IMR-90 (cell line): ENCODE data around the gene OR2H2. TPM values are rescaled to one million over a fixed set of nuclear protein-coding genes. Genes with fewer than 3 reads are reported as not detected.

Source experiments
- ATAC-seq: fragments of 200-7000 bp; cut with Tn5 transposase; 2 replicates; pipeline ENCODE4 v1.9.1; 2020; ENCODE audit warnings: low read depth, mild to moderate bottlenecking, moderate library complexity
- BruUV-seq: library from RNA; stranded (reverse); fragments of 400-500 nt; replicated peaks from 2 replicates; lab custom pipeline; 2021; lab: Mats Ljungman, UMichigan
- CTCF ChIA-PET: fragments of 300-600 bp; formaldehyde crosslinking; extraction: SDS; loops from one replicate; lab custom pipeline; 2021; ENCODE audit warnings: antibody characterized with exemption; lab: Yijun Ruan, JAX
- POLR2A ChIA-PET: fragments of 300-600 bp; sonication (Branson Sonifier 250); formaldehyde crosslinking; loops from one replicate; lab custom pipeline; 2022; ENCODE audit warnings: antibody characterized with exemption; ENCODE audit not compliant: unreplicated experiment; lab: Charles Lee
- DNase-seq: peaks from one replicate; pipeline ENCODE4 v3.0.0; 2013
- H2AFZ ChIP-seq: replicated peaks from 2 replicates; pipeline ENCODE3; 2013; ENCODE audit warnings: low read length, mild to moderate bottlenecking; ENCODE audit not compliant: poor library complexity
- H2AK5ac ChIP-seq: 2 replicates; pipeline ENCODE4 v1.6.1; 2013; ENCODE audit warnings: low read depth, low read length, inconsistent platforms
- H2AK9ac ChIP-seq: replicated peaks from 2 replicates; pipeline ENCODE3; 2013; ENCODE audit warnings: mild to moderate bottlenecking, low read depth, low read length, moderate library complexity; ENCODE audit not compliant: poor library complexity
- H2BK120ac ChIP-seq: 2 replicates; pipeline ENCODE4 v1.6.1; 2013; ENCODE audit warnings: low read depth, low read length, inconsistent platforms
- H2BK15ac ChIP-seq: 3 replicates; pipeline ENCODE4 v1.6.1; 2013; ENCODE audit warnings: low read depth, low read length, inconsistent platforms
- H2BK20ac ChIP-seq: 2 replicates; pipeline ENCODE4 v1.6.1; 2013; ENCODE audit warnings: low read depth, mild to moderate bottlenecking, inconsistent platforms, low read length, moderate library complexity
- H2BK5ac ChIP-seq: 2 replicates; pipeline ENCODE4 v1.6.1; 2013; ENCODE audit warnings: mild to moderate bottlenecking, low read depth, low read length, inconsistent platforms; ENCODE audit not compliant: poor library complexity, severe bottlenecking
- H3K14ac ChIP-seq: replicated peaks from 2 replicates; pipeline ENCODE4 v1.6.1; 2013; ENCODE audit warnings: low read depth, low read length, inconsistent platforms
- H3K18ac ChIP-seq: 2 replicates; pipeline ENCODE4 v1.6.1; 2013; ENCODE audit warnings: low read depth, low read length, control low read depth
- H3K23ac ChIP-seq: 2 replicates; pipeline ENCODE4 v1.6.1; 2013; ENCODE audit warnings: low read depth, low read length, inconsistent platforms
- H3K27ac ChIP-seq: 2 replicates; pipeline ENCODE4 v1.5.1; 2013; ENCODE audit warnings: mild to moderate bottlenecking, control low read depth, low read length; ENCODE audit not compliant: insufficient read depth
- H3K27me3 ChIP-seq: 2 replicates; pipeline ENCODE4 v1.6.1; 2013; ENCODE audit warnings: low read length; ENCODE audit not compliant: control insufficient read depth, insufficient read depth
- H3K36me3 ChIP-seq: 2 replicates; pipeline ENCODE4 v1.6.1; 2013; ENCODE audit warnings: low read length, mixed read lengths; ENCODE audit not compliant: control insufficient read depth, insufficient read depth
- H3K4ac ChIP-seq: 2 replicates; pipeline ENCODE4 v1.6.1; 2013; ENCODE audit warnings: low read depth, low read length, inconsistent platforms
- H3K4me1 ChIP-seq: 2 replicates; pipeline ENCODE4 v1.6.1; 2013; ENCODE audit warnings: low read length, mixed read lengths; ENCODE audit not compliant: control insufficient read depth, insufficient read depth
- H3K4me2 ChIP-seq: 2 replicates; pipeline ENCODE4 v1.6.1; 2013; ENCODE audit warnings: low read depth, mild to moderate bottlenecking, control low read depth, low read length, moderate library complexity
- H3K4me3 ChIP-seq: 2 replicates; pipeline ENCODE4 v1.5.1; 2013; ENCODE audit warnings: low read depth, mild to moderate bottlenecking, control low read depth, low read length, moderate library complexity; ENCODE audit not compliant: insufficient read depth
- H3K56ac ChIP-seq: 2 replicates; pipeline ENCODE4 v1.6.1; 2013; ENCODE audit warnings: low read length, inconsistent platforms; ENCODE audit not compliant: insufficient read depth; ENCODE audit errors: extremely low read depth
- H3K79me1 ChIP-seq, 2 experiments: 2 replicates each; pipeline ENCODE4 v1.6.1; 2013; ENCODE audit warnings: low read length in 2 of 2, inconsistent platforms in 1 of 2, low read depth in 1 of 2
- H3K9ac ChIP-seq: 2 replicates; pipeline ENCODE4 v1.6.1; 2013; ENCODE audit warnings: low read depth, low read length, control low read depth
- H3K9me1 ChIP-seq: 2 replicates; pipeline ENCODE4 v1.6.1; 2013; ENCODE audit warnings: low read length, inconsistent platforms; ENCODE audit not compliant: insufficient read depth
- H3K9me3 ChIP-seq: 2 replicates; pipeline ENCODE4 v1.6.1; 2013; ENCODE audit warnings: low read length; ENCODE audit not compliant: control insufficient read depth, insufficient read depth
- H4K20me1 ChIP-seq: 2 replicates; pipeline ENCODE4 v1.6.1; 2013; ENCODE audit warnings: low read length, inconsistent platforms; ENCODE audit not compliant: insufficient read depth
- H4K5ac ChIP-seq: 2 replicates; pipeline ENCODE4 v1.6.1; 2013; ENCODE audit warnings: mild to moderate bottlenecking, low read depth, low read length, control low read depth
- H4K8ac ChIP-seq, 2 experiments: 2 replicates each; pipeline ENCODE4 v1.6.1; 2013; ENCODE audit warnings: low read depth in 2 of 2, low read length in 2 of 2, control low read depth in 1 of 2, inconsistent platforms in 1 of 2
- H4K91ac ChIP-seq: 2 replicates; pipeline ENCODE4 v1.6.1; 2013; ENCODE audit warnings: low read depth, low read length, inconsistent platforms; ENCODE audit not compliant: insufficient read depth
- CEBPB ChIP-seq: IDR thresholded peaks from 2 replicates; pipeline ENCODE4 v1.6.1; 2012; ENCODE audit warnings: low read depth, low read length, improper control_type of control experiment
- CHD1 ChIP-seq: IDR thresholded peaks from 2 replicates; pipeline ENCODE4 v1.6.1; 2012; ENCODE audit warnings: low read depth, low read length, improper control_type of control experiment
- CTCF ChIP-seq: conservative IDR thresholded peaks from 2 replicates; pipeline ENCODE4 v1.5.1; 2012; ENCODE audit warnings: mild to moderate bottlenecking, low read depth, low read length, improper control_type of control experiment
- ELK1 ChIP-seq: fragments of 150-350 bp; IDR thresholded peaks from 2 replicates; pipeline ENCODE4 v1.6.1; 2016; ENCODE audit warnings: low read depth, mild to moderate bottlenecking, low read length, moderate library complexity, borderline replicate concordance
- MAFK ChIP-seq: IDR thresholded peaks from 2 replicates; pipeline ENCODE4 v1.6.1; 2012; ENCODE audit warnings: low read depth, low read length, improper control_type of control experiment
- MAZ ChIP-seq: IDR thresholded peaks from 2 replicates; pipeline ENCODE4 v1.6.1; 2012; ENCODE audit warnings: low read depth, mild to moderate bottlenecking, low read length, improper control_type of control experiment, moderate library complexity, borderline replicate concordance
- NFE2L2 ChIP-seq: fragments of 150-350 bp; IDR thresholded peaks from 2 replicates; pipeline ENCODE4 v1.6.1; 2016; ENCODE audit warnings: low read depth, mild to moderate bottlenecking, low read length
- POLR2A ChIP-seq: IDR thresholded peaks from 2 replicates; pipeline ENCODE4 v1.6.1; 2012; ENCODE audit warnings: mild to moderate bottlenecking, low read depth, low read length
- RAD21 ChIP-seq: IDR thresholded peaks from 2 replicates; pipeline ENCODE4 v1.6.1; 2012; ENCODE audit warnings: low read length, improper control_type of control experiment
- RCOR1 ChIP-seq: IDR thresholded peaks from 2 replicates; pipeline ENCODE4 v1.6.1; 2012; ENCODE audit warnings: mild to moderate bottlenecking, low read length, improper control_type of control experiment; ENCODE audit not compliant: insufficient replicate concordance
- SMC3 ChIP-seq: fragments of 150-350 bp; IDR thresholded peaks from 2 replicates; pipeline ENCODE4 v1.6.1; 2016; ENCODE audit warnings: low read depth, mild to moderate bottlenecking, antibody characterized with exemption, low read length, moderate library complexity
- USF2 ChIP-seq: fragments of 150-350 bp; IDR thresholded peaks from 2 replicates; pipeline ENCODE4 v1.6.1; 2017; ENCODE audit warnings: mild to moderate bottlenecking, antibody characterized with exemption, low read length, low read depth
- WGBS, 2 experiments: methylation state at CpG; one replicate each; pipeline versions ENCODE4 v1.1.5 to v1.1.7; 2013; ENCODE audit warnings: missing lambda C conversion rate in 2 of 2; ENCODE audit not compliant: insufficient read length in 1 of 2; ENCODE audit errors: extremely low coverage in 2 of 2; 5-methylcytosine and 5-hydroxymethylcytosine counted together
- dilution Hi-C: fragments of 300-500 bp; cut with HindIII; formaldehyde crosslinking; loops from one replicate; pipeline ENCODE4 v1.14.3; 2018; ENCODE audit warnings: low sequenced_read_pairs; ENCODE audit not compliant: unreplicated experiment
- in situ Hi-C: fragments of 300-500 bp; cut with MboI; formaldehyde crosslinking; loops from 3 replicates; pipeline ENCODE4 v1.14.3; 2019; ENCODE audit warnings: low sequenced_read_pairs, inconsistent platforms, mixed read lengths
- intact Hi-C: fragments of 100-400 bp; cut with micrococcal nuclease; formaldehyde crosslinking; loops from 2 replicates; pipeline ENCODE4 v1.10.0; 2022
- polyA plus RNA-seq, 3 experiments: library from polyadenylated mRNA; depleted of rRNA; stranded (reverse); fragments of >200 nt; gene quantifications; 2 replicates each; pipeline ENCODE4 v1.2.3, GENCODE V29; 2012; ENCODE audit warnings: low replicate concordance in 1 of 3
- total RNA-seq: library from RNA; depleted of rRNA; stranded (reverse); fragments of >200 nt; gene quantifications from 2 replicates; pipeline ENCODE4 v1.2.3, GENCODE V29; 2012

The OR2H2 gene
- total and polyA plus RNA-seq, 2 of the 4 experiments (the other 2 are of a cell fraction), result not detected

GRCh38 chr6:29597184-29597583 is 12.3 kb downstream of the OR2H2 start:
- no peak overlapping the region for H3K4me3 ChIP-seq
- H4K91ac ChIP-seq, result no peak overlapping the region
- no peak overlapping the region for H3K14ac ChIP-seq
- ATAC-seq, result peak; percentile 28
- no peak overlapping the region for H2AK9ac ChIP-seq
- H4K20me1 ChIP-seq, result no peaks in the 10 kb centered on the region
- H2AFZ ChIP-seq, result no peak overlapping the region
- no peak overlapping the region for H2BK120ac ChIP-seq
- TF ChIP-seq CHD1 (no peak), CTCF (no peak), MAFK (no peak), ELK1 (no peak), CEBPB (no peak), MAZ (no peak), POLR2A (no peak), USF2 (no peak), NFE2L2 (no peak), RCOR1 (no peak), RAD21 (no peak), SMC3 (no peak)
- WGBS, 2 experiments, result no CpG with 5 or more reads among the region's 2 CpGs
- H3K36me3 ChIP-seq, result peaks cover 8% of the 10 kb centered on the region
- H3K9me3 ChIP-seq, result no peaks in the 10 kb centered on the region
- no peak overlapping the region for H4K5ac ChIP-seq
- H3K9me1 ChIP-seq, result no peaks in the 10 kb centered on the region; the same call in 1 of the 2 replicates
- dilution Hi-C loops, result no loop called here
- no peak overlapping the region for H4K8ac ChIP-seq
- no TSS peak for BruUV-seq
- H2BK5ac ChIP-seq, result no peak overlapping the region
- H2AK5ac ChIP-seq, result no peak overlapping the region
- in situ Hi-C loops, result loop anchor here (10.0 kb wide), 1 partner anchor 912 kb away; no protein-coding TSS in a partner anchor
- intact Hi-C loops, result no loop called here
- no peaks in the 10 kb centered on the region for H3K79me1 ChIP-seq
- no peak overlapping the region for H2BK20ac ChIP-seq
- CTCF ChIA-PET, result interaction anchor here (1.1 kb wide), 1 partner anchor 8 kb away, joined by 5 read pairs; no protein-coding TSS in a partner anchor
- no peak overlapping the region for H3K56ac ChIP-seq
- no peaks in the 10 kb centered on the region for H3K27me3 ChIP-seq
- no peak overlapping the region for H3K27ac ChIP-seq
- H3K4me2 ChIP-seq, result no peak overlapping the region
- H3K4ac ChIP-seq, result no peak overlapping the region
- no peak overlapping the region for H3K9ac ChIP-seq
- peak; percentile 5 for DNase-seq
- no peak overlapping the region for H3K23ac ChIP-seq
- no peaks in the 10 kb centered on the region for H3K4me1 ChIP-seq
- H3K18ac ChIP-seq, result no peak overlapping the region
- POLR2A ChIA-PET, result no interaction called here
- H2BK15ac ChIP-seq, result no peak overlapping the region
